HG03457 (cell line): ENCODE measurements around the gene KRTAP4-9.
"Not testable (repeated sequence)": the region's sequence is repeated elsewhere in the genome, so short reads cannot be mapped to it uniquely, and the experiment has no call there.

Source experiments
- ATAC-seq: cut with Tn5 transposase; IDR thresholded peaks from one replicate; pipeline ENCODE4 v1.9.1; 2021; ENCODE audit warnings: moderate number of reproducible peaks; ENCODE audit not compliant: unreplicated experiment

The KRTAP4-9 gene

DNA sequence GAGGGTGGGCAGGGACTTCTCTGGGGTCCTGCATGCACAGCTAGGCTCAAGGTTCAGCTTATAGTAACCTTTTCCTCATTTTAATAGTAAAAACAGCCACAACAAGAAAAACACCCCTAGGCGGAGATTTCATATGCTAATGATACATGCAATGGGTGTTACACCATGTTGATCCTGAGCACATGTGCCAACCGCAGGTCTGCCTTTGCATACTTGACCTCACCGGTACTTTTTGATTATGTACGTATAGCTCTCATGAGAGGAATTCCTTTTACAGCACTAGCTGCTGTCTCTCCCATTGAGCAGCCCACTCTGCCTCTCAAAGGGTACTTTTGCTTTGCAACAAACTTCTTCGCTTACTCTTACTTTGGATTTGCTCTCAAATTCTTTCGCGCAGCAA is 9.1 kb upstream of the KRTAP4-9 start:
- no peak for ATAC-seq

DNA sequence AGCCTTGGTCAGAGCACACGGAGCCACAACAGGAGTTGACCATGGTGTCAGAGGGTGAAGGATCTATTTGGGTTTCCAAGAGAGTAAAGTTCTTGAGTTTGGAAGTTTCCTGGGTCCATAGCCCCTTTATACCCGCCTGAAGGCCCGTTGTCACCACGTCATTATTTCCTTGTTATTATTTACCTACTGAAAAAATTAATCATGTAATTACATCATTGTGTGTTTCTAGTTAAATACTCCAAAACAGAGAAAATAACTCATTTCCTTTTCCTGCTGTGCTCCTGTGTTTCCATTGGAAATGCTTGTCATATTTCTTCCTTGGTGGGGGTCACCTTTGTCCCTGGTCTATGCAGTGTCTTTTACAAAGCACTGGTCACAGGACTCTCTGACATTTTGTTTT is 7.1 kb upstream of the KRTAP4-9 start, which contains the start of gene KRTAP4-8:
TSS of gene KRTAP4-8 (minus strand) at position 101 of the 400 bp plus-strand sequence. CDS start at position 43, 58 bp downstream.
- ATAC-seq: no peak

DNA sequence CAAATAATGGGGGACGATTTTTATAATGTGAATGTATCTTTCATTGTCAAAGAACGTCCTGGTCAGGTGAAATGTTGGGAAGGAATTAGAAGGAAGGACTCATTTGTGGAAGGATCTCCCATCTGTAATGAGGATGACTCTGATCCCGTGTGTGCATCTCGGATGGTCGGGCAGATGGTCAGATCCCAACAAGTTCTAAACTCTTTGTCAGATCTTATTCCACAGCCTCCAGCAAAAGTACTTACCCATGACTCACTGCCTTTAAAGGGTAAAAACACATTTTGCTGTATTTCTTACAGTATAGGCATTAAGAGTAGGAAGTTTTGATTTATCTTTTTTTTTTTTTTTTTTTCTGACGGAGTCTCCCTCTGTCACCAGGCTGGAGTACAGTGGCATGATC is 6.7 kb upstream of the KRTAP4-9 start:
- ATAC-seq: no peak

- ATAC-seq: not testable (repeated sequence)
These were observed 5.3 kb upstream of the KRTAP4-9 start for GRCh38 chr17:41099682-41100480.

GRCh38 chr17:41101586-41102259 is 3.5 kb upstream of the KRTAP4-9 start, which contains the start of gene KRTAP4-16:
Gene KRTAP4-16 (minus strand): TSS chr17:41102209. CDS start chr17:41102209, 0 bp downstream.
- no peak for ATAC-seq

DNA sequence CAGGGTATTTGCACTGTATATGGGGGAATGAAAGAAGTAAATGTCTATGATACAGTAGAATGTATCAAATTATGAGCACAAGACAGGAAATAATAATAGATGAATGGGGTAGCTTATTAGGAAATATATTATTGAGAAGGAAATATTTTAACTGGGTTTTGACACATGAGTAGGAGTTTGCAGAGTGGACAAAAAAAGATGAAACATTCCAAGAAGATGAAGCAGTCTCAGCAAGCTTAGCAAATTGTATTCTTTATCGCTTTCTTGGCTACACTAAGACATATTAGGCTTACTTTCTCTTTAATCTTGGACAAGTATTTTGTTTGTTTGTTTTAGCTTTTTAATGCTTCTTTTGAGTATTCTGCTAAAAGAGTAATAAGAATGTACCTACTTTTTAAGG is 1.3 kb upstream of the KRTAP4-9 start:
- no peak for ATAC-seq

DNA sequence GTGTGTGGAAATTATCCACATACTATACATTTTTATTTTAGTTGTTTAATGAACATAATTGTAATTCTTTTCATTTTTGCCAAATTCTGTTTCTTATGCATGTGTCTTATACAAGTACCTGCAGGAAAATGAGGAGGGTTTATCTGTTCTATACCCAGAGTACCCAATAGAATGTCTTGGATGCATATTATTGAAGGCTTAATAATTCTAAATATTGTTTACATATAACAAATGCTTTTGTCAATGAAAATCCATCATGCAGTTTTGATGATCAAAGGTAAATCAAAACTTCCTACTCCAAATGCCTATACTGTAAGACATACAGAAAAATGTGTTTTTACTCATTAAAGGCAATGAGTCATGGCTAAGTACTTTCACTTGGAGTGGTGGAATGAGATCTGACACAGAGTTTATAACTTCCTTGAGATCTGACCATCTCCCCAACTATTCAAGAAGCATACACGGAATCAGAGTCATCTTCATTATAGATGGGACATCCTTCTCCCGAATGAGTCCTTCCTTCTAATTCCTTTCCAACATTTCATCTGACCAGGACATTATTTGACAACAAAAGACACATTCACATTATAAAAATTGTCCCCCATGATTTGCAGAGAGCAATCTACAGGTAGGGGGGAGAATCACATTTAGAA is 677 bp upstream of the KRTAP4-9 start:
- not testable (repeated sequence) for ATAC-seq

DNA sequence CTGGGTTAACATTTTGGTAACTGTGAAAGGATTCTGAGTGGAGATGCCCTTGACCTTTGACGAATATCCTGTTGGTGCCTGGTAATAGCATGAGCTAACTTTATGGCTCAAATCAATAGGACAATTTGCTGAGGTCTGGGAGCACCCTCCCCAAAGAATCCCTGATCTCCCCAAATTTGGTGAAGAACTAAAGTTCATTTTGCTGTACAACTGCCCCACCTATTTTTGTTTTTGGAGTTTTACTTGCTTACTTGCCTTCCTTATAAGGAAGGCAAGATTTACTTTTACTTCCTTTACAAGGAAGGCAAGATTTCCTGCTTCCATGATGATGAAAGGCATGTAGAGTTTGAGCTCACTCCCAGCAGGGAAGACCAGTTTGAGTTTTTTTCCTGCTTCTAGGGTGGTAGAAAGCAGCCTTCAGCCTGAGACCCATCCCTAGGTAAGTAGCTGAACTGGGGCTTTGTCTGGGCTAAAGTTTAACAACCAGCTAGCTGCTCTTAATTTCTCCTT is 2.8 kb downstream of the KRTAP4-9 start:
- no peak for ATAC-seq

DNA sequence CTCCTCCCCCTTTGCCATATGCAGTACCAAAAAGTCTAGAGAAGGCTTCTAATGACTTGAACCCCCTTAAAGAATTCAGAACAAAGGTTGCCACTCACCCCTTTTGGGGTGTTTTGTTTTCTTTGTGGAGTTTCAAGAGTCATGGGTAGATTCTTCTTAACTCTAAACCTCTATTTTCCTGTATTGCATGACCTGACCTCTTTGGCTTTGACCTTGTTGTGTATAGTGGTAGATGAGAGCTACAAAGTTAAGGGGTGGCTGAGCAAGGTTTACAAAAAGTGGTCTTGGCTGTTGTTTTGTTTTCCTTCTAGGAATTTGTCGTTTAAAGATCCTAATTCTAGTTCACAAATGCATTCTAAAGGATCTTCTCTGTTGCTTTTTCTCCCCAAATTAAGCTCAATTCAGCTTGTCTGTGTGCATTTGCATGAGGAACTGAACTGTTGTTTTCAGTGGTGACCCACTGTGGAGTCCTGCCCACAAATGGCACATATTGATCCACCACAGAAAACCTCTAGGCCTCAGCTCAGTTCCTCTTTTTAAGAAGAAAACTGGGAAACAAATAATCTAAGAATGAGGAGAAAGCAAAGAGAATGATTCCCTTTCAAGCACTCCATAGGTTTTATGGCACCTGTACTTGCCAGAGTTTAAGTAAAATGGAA is 3.7 kb downstream of the KRTAP4-9 start:
- ATAC-seq: not testable (repeated sequence)

DNA sequence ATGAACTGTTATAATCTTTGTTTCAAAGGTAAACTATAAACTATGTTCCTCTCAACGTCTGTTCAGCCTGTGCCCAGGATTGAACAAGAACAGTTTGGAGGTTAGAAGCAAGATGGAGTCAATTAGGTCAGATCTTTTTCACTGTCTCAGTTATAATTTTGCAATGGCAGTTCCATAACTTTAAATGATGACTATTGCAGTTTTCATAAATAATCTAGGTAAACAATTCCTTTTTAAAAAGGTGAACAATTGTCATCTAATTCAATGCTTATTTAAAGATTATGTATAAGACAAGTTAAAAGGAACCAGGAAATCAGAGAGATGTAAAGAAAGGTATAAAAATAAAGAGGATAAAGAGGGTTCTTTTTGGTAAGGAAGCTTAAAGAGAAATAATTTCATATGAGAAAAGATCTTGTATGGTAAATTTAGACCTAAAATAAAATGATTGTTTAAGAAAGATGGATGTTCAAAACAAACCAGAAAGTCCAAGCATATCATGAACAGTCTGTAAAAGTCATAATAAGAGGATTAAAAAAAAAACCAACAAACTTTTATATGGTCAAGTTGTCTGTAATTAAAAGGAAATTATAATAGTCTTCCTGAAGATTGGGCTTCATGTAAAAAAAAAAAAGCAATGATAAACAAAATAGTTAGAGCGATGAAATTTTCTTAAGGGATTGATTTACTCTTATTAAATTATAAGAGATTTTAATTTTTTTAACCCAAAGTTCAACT is 6.1 kb downstream of the KRTAP4-9 start:
- no peak for ATAC-seq

- no peak for ATAC-seq
These were observed 11.1 kb downstream of the KRTAP4-9 start for GRCh38 chr17:41116297-41116696.

- not testable (repeated sequence) for ATAC-seq
These were observed 12.7 kb downstream of the KRTAP4-9 start, which contains the start of gene KRTAP4-11 for GRCh38 chr17:41117846-41118386. Gene KRTAP4-11 (minus strand): TSS chr17:41118373. CDS start chr17:41118315, 58 bp downstream.

GRCh38 chr17:41118721-41119120 is 13.5 kb downstream of the KRTAP4-9 start:
- ATAC-seq: no peak

DNA sequence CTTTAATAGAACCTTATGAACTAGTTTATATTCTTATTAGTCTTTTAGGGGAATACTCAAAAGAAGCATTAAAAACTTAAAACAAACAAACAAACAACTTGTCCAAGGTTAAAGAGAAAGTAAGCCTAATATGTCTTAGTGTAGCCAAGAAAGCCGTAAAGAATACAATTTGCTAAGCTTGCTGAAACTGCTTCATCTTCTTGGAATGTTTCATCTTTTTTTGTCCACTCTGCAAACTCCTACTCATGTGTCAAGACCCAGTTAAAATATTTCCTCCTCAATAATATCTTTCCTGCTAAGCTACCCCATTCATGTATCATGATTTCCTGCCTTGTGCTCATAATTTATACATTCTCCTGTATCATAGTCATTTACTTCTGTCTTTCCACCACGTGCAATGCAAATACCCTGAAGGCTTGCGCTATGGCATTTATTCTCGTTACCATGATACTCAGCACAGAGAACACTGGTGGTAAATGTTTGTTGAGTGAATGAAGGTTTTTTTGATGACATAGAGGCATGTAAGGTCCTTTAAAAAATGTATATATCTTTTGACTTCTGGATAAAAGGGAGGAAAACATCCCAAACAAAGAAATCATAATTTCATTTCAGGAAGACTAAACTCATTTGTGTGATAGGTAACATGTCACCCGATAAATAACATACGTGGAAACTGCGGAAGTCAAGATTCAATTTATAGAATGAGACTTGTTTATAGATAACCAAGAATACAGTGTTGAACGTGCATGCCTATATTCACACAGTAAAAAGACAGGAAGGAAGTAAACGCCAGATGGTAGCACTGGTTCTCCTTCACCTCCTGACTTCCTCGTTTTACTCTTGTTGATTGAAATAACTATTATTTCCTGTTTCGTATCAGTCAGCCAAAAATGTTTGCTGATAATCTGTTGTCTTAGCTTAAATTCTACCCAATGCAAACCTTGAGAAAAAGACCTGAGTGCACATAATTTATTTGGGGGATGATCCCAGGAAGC is 14.8 kb downstream of the KRTAP4-9 start:
- ATAC-seq: not testable (repeated sequence)

- no peak for ATAC-seq
These were observed 16.6 kb downstream of the KRTAP4-9 start for GRCh38 chr17:41121742-41122141.

- not testable (repeated sequence) for ATAC-seq
These were observed 18.3 kb downstream of the KRTAP4-9 start for GRCh38 chr17:41123292-41123990.

GRCh38 chr17:41123991-41124371 is 18.8 kb downstream of the KRTAP4-9 start, which contains the start of gene KRTAP4-12:
Gene KRTAP4-12 (minus strand): TSS chr17:41124182. CDS start chr17:41124122, 60 bp downstream.
- not testable (repeated sequence) for ATAC-seq

GRCh38 chr17:41125064-41125463 is 19.9 kb downstream of the KRTAP4-9 start:
- ATAC-seq: no peak
